Measurements from ENCODE around the gene DNAJB6.

DNA sequence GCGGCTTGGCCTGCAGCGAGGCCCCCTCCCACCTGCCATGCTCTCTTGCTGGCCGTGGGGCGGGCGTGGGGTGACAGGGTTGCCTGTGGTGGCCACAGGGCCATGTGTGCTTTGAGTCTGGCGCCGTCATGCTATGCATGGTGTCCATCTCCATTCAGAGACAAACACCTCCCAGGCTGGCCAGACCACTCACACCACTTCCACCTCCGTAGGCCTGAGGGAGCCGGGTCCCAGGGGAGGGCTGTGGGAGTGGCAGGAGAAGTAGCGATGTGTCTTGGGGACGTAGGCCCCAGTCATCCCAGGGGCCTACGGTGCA is 65.5 kb downstream of the DNAJB6 start:
- TF ChIP-seq, protein P1, sequence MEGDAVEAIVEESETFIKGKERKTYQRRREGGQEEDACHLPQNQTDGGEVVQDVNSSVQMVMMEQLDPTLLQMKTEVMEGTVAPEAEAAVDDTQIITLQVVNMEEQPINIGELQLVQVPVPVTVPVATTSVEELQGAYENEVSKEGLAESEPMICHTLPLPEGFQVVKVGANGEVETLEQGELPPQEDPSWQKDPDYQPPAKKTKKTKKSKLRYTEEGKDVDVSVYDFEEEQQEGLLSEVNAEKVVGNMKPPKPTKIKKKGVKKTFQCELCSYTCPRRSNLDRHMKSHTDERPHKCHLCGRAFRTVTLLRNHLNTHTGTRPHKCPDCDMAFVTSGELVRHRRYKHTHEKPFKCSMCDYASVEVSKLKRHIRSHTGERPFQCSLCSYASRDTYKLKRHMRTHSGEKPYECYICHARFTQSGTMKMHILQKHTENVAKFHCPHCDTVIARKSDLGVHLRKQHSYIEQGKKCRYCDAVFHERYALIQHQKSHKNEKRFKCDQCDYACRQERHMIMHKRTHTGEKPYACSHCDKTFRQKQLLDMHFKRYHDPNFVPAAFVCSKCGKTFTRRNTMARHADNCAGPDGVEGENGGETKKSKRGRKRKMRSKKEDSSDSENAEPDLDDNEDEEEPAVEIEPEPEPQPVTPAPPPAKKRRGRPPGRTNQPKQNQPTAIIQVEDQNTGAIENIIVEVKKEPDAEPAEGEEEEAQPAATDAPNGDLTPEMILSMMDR (IDR thresholded peaks at IDR 0.05; ENCODE audit: borderline replicate concordance, extremely low read depth, low read length, poor library complexity, severe bottlenecking): no peak
- TF ChIP-seq EZH2 (IDR thresholded peaks at IDR 0.05; ENCODE audit: borderline replicate concordance, low read depth, low read length, severe bottlenecking): no peak
